HEK293 (cell line): Measurements from ENCODE around the gene AIFM1.
A peak's percentile ranks its signal among the peaks of the same experiment; 100 is the strongest.

Experiments used
- CTCF ChIA-PET: fragments of 350-600 bp; formaldehyde crosslinking; extraction: SDS; loops from one replicate; lab custom pipeline; 2021; ENCODE audit warnings: antibody characterized with exemption; lab: Yijun Ruan, JAX
- POLR2A ChIA-PET: fragments of 300-600 bp; formaldehyde crosslinking; extraction: SDS; loops from one replicate; lab custom pipeline; 2020; ENCODE audit warnings: antibody characterized with exemption, inconsistent platforms; lab: Yijun Ruan, JAX
- H3K27ac ChIP-seq: fragments of 200-500 bp; sonication (Bioruptor generic); 2 replicates; pipeline ENCODE4 v1.5.1; 2014; ENCODE audit warnings: low read depth, low read length, control low read depth, inconsistent platforms; ENCODE audit errors: extremely low read depth
- H3K36me3 ChIP-seq, 2 experiments: fragments of 200-500 bp in 1 of 2; sonication (Bioruptor generic) in 1 of 2; 1 replicate in 1 of 2; 2 replicates in 1 of 2; pipeline ENCODE4 v1.5.1; 2014 to 2017; ENCODE audit warnings: inconsistent platforms in 2 of 2, low read length in 2 of 2; ENCODE audit not compliant: control insufficient read depth in 2 of 2, insufficient read depth in 1 of 2
- H3K4me1 ChIP-seq: fragments of 200-500 bp; sonication (Bioruptor generic); 2 replicates; pipeline ENCODE4 v1.5.1; 2014; ENCODE audit warnings: mild to moderate bottlenecking, low read length, inconsistent platforms; ENCODE audit not compliant: control insufficient read depth, insufficient read depth
- H3K4me3 ChIP-seq: 2 replicates; pipeline ENCODE4 v1.5.1; 2011; ENCODE audit warnings: low read depth, mild to moderate bottlenecking, control low read depth, low read length, moderate library complexity
- H3K9me3 ChIP-seq: fragments of 200-500 bp; sonication (Bioruptor generic); 2 replicates; pipeline ENCODE4 v1.5.1; 2014; ENCODE audit warnings: low read depth, low read length, inconsistent platforms; ENCODE audit not compliant: control insufficient read depth, insufficient read depth
- GLI2 ChIP-seq: fragments of 450-650 bp; formaldehyde crosslinking; IDR thresholded peaks from 2 replicates; pipeline ENCODE4; 2017; ENCODE audit warnings: missing biosample characterization, missing genetic modification characterization, low read depth, borderline replicate concordance
- GLIS2 ChIP-seq: fragments of 450-650 bp; formaldehyde crosslinking; IDR thresholded peaks from 2 replicates; pipeline ENCODE4 v1.5.1; 2016; ENCODE audit warnings: missing biosample characterization, missing genetic modification characterization
- HOXD13 ChIP-seq: sonication (generic); formaldehyde crosslinking; IDR thresholded peaks from 2 replicates; pipeline ENCODE4 v1.8.0; 2022; ENCODE audit warnings: missing genetic modification reagents, borderline replicate concordance
- KLF10 ChIP-seq: fragments of 450-650 bp; IDR thresholded peaks from 2 replicates; pipeline ENCODE4 v1.5.1; 2018; ENCODE audit warnings: missing biosample characterization, mild to moderate bottlenecking, missing genetic modification characterization
- ZBTB20 ChIP-seq: fragments of 450-650 bp; formaldehyde crosslinking; IDR thresholded peaks from 2 replicates; pipeline ENCODE4 v1.5.1; 2016; ENCODE audit warnings: missing biosample characterization, missing genetic modification characterization
- ZBTB21 ChIP-seq: fragments of 450-650 bp; formaldehyde crosslinking; IDR thresholded peaks from 2 replicates; pipeline ENCODE4 v1.5.1; 2017; ENCODE audit warnings: missing biosample characterization, missing genetic modification characterization
- ZBTB8A ChIP-seq: fragments of 450-650 bp; formaldehyde crosslinking; IDR thresholded peaks from 2 replicates; pipeline ENCODE4 v1.5.1; 2016; ENCODE audit warnings: missing biosample characterization, missing genetic modification characterization
- ZFP69B ChIP-seq: fragments of 450-650 bp; formaldehyde crosslinking; IDR thresholded peaks from 2 replicates; pipeline ENCODE4 v1.5.1; 2016; ENCODE audit warnings: missing biosample characterization, missing genetic modification characterization
- ZNF157 ChIP-seq: fragments of 450-650 bp; formaldehyde crosslinking; IDR thresholded peaks from 2 replicates; pipeline ENCODE4 v1.5.1; 2016; ENCODE audit warnings: missing biosample characterization, missing genetic modification characterization
- ZNF175 ChIP-seq: fragments of 450-650 bp; formaldehyde crosslinking; IDR thresholded peaks from 2 replicates; pipeline ENCODE4 v1.5.1; 2016; ENCODE audit warnings: missing biosample characterization, missing genetic modification characterization
- ZNF202 ChIP-seq: fragments of 450-650 bp; formaldehyde crosslinking; IDR thresholded peaks from 2 replicates; pipeline ENCODE4 v1.5.1; 2016; ENCODE audit warnings: missing biosample characterization, missing genetic modification characterization, borderline replicate concordance
- ZNF239 ChIP-seq: fragments of 450-650 bp; formaldehyde crosslinking; IDR thresholded peaks from 2 replicates; pipeline ENCODE4 v1.5.1; 2016; ENCODE audit warnings: missing biosample characterization, missing genetic modification characterization
- ZNF24 ChIP-seq: fragments of 450-650 bp; formaldehyde crosslinking; IDR thresholded peaks from 2 replicates; pipeline ENCODE4 v1.5.1; 2016; ENCODE audit warnings: missing biosample characterization, missing genetic modification characterization
- ZNF335 ChIP-seq: fragments of 450-650 bp; formaldehyde crosslinking; conservative IDR thresholded peaks from 2 replicates; pipeline ENCODE4 v1.5.1; 2016; ENCODE audit warnings: missing biosample characterization, missing genetic modification characterization
- ZNF404 ChIP-seq: fragments of 450-650 bp; formaldehyde crosslinking; IDR thresholded peaks from 2 replicates; pipeline ENCODE4 v1.5.1; 2017; ENCODE audit warnings: missing biosample characterization, missing genetic modification characterization
- ZNF473 ChIP-seq: fragments of 450-650 bp; formaldehyde crosslinking; IDR thresholded peaks from 2 replicates; pipeline ENCODE4 v1.5.1; 2017; ENCODE audit warnings: missing biosample characterization, missing genetic modification characterization
- ZNF510 ChIP-seq: fragments of 450-650 bp; formaldehyde crosslinking; IDR thresholded peaks from 2 replicates; pipeline ENCODE4 v1.5.1; 2018; ENCODE audit warnings: mild to moderate bottlenecking, missing genetic modification characterization, missing biosample characterization; ENCODE audit not compliant: insufficient replicate concordance
- ZNF530 ChIP-seq: fragments of 450-650 bp; formaldehyde crosslinking; IDR thresholded peaks from 2 replicates; pipeline ENCODE4 v1.5.1; 2016; ENCODE audit warnings: low read depth, missing biosample characterization, missing genetic modification characterization
- ZNF624 ChIP-seq: fragments of 450-650 bp; formaldehyde crosslinking; IDR thresholded peaks from 2 replicates; pipeline ENCODE4 v1.5.1; 2017; ENCODE audit warnings: missing biosample characterization, missing genetic modification characterization
- ZNF660 ChIP-seq: fragments of 450-650 bp; IDR thresholded peaks from 2 replicates; pipeline ENCODE4 v1.5.1; 2018; ENCODE audit warnings: missing biosample characterization, mild to moderate bottlenecking, missing genetic modification characterization
- ZNF791 ChIP-seq: fragments of 450-650 bp; formaldehyde crosslinking; IDR thresholded peaks from 2 replicates; pipeline ENCODE4 v1.5.1; 2016; ENCODE audit warnings: missing biosample characterization, missing genetic modification characterization
- TF ChIP-seq, protein P1 (sequence below): fragments of 450-650 bp; formaldehyde crosslinking; IDR thresholded peaks from 2 replicates; pipeline ENCODE4 v1.5.1; 2016; ENCODE audit warnings: missing biosample characterization, missing genetic modification characterization, borderline replicate concordance
- TF ChIP-seq, protein P2 (sequence below): fragments of 450-650 bp; formaldehyde crosslinking; IDR thresholded peaks from 2 replicates; pipeline ENCODE4 v1.5.1; 2016; ENCODE audit warnings: missing biosample characterization, missing genetic modification characterization
- TF ChIP-seq, protein P3 (sequence below): fragments of 450-650 bp; formaldehyde crosslinking; IDR thresholded peaks from 2 replicates; pipeline ENCODE4 v1.5.1; 2017; ENCODE audit warnings: missing biosample characterization, missing genetic modification characterization

The AIFM1 gene

GRCh38 chrX:130114141-130114588, 51.5 kb downstream of the AIFM1 start (continued):
- TF ChIP-seq, protein P1, sequence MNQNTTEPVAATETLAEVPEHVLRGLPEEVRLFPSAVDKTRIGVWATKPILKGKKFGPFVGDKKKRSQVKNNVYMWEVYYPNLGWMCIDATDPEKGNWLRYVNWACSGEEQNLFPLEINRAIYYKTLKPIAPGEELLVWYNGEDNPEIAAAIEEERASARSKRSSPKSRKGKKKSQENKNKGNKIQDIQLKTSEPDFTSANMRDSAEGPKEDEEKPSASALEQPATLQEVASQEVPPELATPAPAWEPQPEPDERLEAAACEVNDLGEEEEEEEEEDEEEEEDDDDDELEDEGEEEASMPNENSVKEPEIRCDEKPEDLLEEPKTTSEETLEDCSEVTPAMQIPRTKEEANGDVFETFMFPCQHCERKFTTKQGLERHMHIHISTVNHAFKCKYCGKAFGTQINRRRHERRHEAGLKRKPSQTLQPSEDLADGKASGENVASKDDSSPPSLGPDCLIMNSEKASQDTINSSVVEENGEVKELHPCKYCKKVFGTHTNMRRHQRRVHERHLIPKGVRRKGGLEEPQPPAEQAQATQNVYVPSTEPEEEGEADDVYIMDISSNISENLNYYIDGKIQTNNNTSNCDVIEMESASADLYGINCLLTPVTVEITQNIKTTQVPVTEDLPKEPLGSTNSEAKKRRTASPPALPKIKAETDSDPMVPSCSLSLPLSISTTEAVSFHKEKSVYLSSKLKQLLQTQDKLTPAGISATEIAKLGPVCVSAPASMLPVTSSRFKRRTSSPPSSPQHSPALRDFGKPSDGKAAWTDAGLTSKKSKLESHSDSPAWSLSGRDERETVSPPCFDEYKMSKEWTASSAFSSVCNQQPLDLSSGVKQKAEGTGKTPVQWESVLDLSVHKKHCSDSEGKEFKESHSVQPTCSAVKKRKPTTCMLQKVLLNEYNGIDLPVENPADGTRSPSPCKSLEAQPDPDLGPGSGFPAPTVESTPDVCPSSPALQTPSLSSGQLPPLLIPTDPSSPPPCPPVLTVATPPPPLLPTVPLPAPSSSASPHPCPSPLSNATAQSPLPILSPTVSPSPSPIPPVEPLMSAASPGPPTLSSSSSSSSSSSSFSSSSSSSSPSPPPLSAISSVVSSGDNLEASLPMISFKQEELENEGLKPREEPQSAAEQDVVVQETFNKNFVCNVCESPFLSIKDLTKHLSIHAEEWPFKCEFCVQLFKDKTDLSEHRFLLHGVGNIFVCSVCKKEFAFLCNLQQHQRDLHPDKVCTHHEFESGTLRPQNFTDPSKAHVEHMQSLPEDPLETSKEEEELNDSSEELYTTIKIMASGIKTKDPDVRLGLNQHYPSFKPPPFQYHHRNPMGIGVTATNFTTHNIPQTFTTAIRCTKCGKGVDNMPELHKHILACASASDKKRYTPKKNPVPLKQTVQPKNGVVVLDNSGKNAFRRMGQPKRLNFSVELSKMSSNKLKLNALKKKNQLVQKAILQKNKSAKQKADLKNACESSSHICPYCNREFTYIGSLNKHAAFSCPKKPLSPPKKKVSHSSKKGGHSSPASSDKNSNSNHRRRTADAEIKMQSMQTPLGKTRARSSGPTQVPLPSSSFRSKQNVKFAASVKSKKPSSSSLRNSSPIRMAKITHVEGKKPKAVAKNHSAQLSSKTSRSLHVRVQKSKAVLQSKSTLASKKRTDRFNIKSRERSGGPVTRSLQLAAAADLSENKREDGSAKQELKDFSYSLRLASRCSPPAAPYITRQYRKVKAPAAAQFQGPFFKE (tag by site-specific recombination), result no peak
- no peak for TF ChIP-seq KLF10 (tag by site-specific recombination)
- no peak for TF ChIP-seq ZNF624 (tag by site-specific recombination)
- peak; percentile 28; the same call in 1 of the 2 replicates for TF ChIP-seq ZFP69B (tag by site-specific recombination)
- TF ChIP-seq ZBTB21 (tag by site-specific recombination), result no peak
- TF ChIP-seq, protein P2, sequence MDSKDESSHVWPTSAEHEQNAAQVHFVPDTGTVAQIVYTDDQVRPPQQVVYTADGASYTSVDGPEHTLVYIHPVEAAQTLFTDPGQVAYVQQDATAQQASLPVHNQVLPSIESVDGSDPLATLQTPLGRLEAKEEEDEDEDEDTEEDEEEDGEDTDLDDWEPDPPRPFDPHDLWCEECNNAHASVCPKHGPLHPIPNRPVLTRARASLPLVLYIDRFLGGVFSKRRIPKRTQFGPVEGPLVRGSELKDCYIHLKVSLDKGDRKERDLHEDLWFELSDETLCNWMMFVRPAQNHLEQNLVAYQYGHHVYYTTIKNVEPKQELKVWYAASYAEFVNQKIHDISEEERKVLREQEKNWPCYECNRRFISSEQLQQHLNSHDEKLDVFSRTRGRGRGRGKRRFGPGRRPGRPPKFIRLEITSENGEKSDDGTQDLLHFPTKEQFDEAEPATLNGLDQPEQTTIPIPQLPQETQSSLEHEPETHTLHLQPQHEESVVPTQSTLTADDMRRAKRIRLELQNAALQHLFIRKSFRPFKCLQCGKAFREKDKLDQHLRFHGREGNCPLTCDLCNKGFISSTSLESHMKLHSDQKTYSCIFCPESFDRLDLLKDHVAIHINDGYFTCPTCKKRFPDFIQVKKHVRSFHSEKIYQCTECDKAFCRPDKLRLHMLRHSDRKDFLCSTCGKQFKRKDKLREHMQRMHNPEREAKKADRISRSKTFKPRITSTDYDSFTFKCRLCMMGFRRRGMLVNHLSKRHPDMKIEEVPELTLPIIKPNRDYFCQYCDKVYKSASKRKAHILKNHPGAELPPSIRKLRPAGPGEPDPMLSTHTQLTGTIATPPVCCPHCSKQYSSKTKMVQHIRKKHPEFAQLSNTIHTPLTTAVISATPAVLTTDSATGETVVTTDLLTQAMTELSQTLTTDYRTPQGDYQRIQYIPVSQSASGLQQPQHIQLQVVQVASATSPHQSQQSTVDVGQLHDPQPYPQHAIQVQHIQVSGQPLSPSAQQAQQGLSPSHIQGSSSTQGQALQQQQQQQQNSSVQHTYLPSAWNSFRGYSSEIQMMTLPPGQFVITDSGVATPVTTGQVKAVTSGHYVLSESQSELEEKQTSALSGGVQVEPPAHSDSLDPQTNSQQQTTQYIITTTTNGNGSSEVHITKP (tag by site-specific recombination), result peak; percentile 51

DNA sequence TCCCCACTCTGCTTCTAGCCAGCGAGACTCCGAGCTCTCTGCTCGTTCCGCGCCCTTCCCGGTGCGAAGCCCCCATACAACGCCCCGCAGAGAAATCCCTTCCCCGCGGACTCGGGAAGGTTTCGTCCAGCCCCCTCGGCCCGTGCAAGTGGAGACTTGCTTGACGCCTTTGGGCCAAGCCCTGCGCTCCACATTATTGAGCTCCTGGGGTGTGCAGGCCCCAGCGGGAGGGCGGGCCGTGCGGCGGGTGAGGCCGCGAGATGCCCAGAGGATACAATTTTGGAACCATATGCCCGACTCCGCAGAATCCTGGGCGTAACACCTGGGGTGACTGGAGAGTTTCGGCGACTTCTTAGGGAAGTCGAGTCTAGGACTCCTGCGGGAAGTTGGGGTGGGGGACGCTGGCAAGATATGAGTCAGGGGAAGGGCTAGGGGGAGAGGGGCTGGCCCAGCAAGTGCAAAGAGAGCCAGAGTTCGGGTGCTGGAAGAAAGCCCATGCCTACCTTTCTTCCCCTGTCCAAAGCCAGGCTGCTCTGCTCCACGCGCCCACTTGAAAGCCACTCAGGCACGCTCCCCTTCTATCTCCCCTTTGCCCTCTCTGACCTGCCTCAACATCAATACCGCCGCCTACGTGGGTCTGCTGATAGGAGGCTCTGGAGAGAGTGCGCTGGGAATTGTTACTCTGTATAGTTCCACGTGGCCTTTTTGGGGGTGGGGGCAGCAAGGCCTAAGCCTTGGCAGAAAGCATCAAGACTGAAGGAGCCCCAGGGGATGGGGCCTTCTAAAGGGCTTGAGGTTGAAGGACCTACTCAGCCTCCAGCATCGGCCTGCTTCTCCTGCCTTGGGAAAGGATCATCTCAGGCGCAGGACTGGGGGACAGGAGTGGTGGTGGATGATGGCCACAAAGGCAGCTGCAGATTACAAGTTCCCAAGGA, 54.2 kb downstream of the AIFM1 start:
- no peaks in the 10 kb centered on the region for H3K36me3 ChIP-seq
- H3K4me3 ChIP-seq, result no peak overlapping the region
- no peaks in the 10 kb centered on the region for H3K9me3 ChIP-seq
- POLR2A ChIA-PET, result interaction anchor here (0.7 to 2.4 kb wide), 3 partner anchors 11 to 59 kb away, joined by 3 to 7 read pairs (median 3); partner anchors contain the start of gene AIFM1
- peaks cover 3% of the 10 kb centered on the region; the same call in 1 of the 2 replicates for H3K4me1 ChIP-seq
- TF ChIP-seq ZNF175, result no peak
- TF ChIP-seq ZNF473 (tag by site-specific recombination), result no peak
- TF ChIP-seq ZBTB8A, result peak; percentile 45
- no peak for TF ChIP-seq ZNF510 (tag by site-specific recombination)
- 0 out of 2 replicates have a peak, but pooled peaks have one; percentile 18 for TF ChIP-seq GLIS2
- TF ChIP-seq ZNF404 (tag by site-specific recombination), result no peak
- TF ChIP-seq HOXD13 (CRISPR knock-in tag), result no peak
- TF ChIP-seq, protein P3, sequence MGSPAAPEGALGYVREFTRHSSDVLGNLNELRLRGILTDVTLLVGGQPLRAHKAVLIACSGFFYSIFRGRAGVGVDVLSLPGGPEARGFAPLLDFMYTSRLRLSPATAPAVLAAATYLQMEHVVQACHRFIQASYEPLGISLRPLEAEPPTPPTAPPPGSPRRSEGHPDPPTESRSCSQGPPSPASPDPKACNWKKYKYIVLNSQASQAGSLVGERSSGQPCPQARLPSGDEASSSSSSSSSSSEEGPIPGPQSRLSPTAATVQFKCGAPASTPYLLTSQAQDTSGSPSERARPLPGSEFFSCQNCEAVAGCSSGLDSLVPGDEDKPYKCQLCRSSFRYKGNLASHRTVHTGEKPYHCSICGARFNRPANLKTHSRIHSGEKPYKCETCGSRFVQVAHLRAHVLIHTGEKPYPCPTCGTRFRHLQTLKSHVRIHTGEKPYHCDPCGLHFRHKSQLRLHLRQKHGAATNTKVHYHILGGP (tag by site-specific recombination), result no peak
- no peak for TF ChIP-seq ZNF24 (tag by site-specific recombination)
- TF ChIP-seq ZBTB20 (tag by site-specific recombination), result no peak
- no peak for TF ChIP-seq GLI2 (tag by site-specific recombination)
- TF ChIP-seq ZNF660 (tag by site-specific recombination), result no peak
- peak; percentile 59 for TF ChIP-seq ZNF335 (tag by site-specific recombination)
- no peak; the same call in 1 of the 2 replicates for TF ChIP-seq ZNF202 (tag by site-specific recombination)
- no peak for TF ChIP-seq ZNF530
- no peak for TF ChIP-seq ZNF791 (tag by site-specific recombination)
- TF ChIP-seq ZNF157 (tag by site-specific recombination), result no peak
- no peak for TF ChIP-seq ZNF239 (tag by site-specific recombination)
- H3K27ac ChIP-seq, result peak overlapping the region; percentile 46; the same call in 1 of the 2 replicates
- CTCF ChIA-PET, result interaction anchor here (0.6 kb wide), 1 partner anchor 34 kb away, joined by 3 read pairs; no protein-coding TSS in a partner anchor
